NCI-H146 treated with DMSO at 0.1 percent for 48 hours (cell line): ENCODE results near the gene FBXW12.
A peak's percentile ranks its signal among the peaks of the same experiment; 100 is the strongest.
"Not testable (repeated sequence)": the region's sequence is repeated elsewhere in the genome, so short reads cannot be mapped to it uniquely, and the experiment has no call there.

ENCODE experiments used
- DNase-seq: peaks from one replicate; lab custom pipeline; 2025; ENCODE audit not compliant: unreplicated experiment; lab: John Stamatoyannopoulos, UW

Gene FBXW12

GRCh38 chr3:48372377-48372770 is 355 bp downstream of the FBXW12 start:
- DNase-seq = no peak

GRCh38 chr3:48372862-48373435 is 930 bp downstream of the FBXW12 start:
- no peak for DNase-seq

- DNase-seq = no peak
Observed at GRCh38 chr3:48387634-48388033, 15.6 kb downstream of the FBXW12 start.

- DNase-seq = no peak
Observed at GRCh38 chr3:48388966-48389365, 16.9 kb downstream of the FBXW12 start.

- no peak for DNase-seq
Observed at GRCh38 chr3:48394391-48394790, 22.4 kb downstream of the FBXW12 start.

GRCh38 chr3:48395714-48396113 is 23.7 kb downstream of the FBXW12 start:
- DNase-seq = no peak

GRCh38 chr3:48397767-48398681 is 26.0 kb downstream of the FBXW12 start:
- DNase-seq = no peak

- DNase-seq = no peak
Observed at GRCh38 chr3:48398701-48399386, 26.8 kb downstream of the FBXW12 start.

- DNase-seq = no peak
Observed at GRCh38 chr3:48399387-48400172, 27.6 kb downstream of the FBXW12 start.

- DNase-seq = peak; percentile 5
Observed at GRCh38 chr3:48400824-48401433, 28.9 kb downstream of the FBXW12 start.

GRCh38 chr3:48401434-48401901 is 29.4 kb downstream of the FBXW12 start:
- DNase-seq = not testable (repeated sequence)

GRCh38 chr3:48402281-48402732 is 30.3 kb downstream of the FBXW12 start:
- DNase-seq = no peak

- no peak for DNase-seq
Observed at GRCh38 chr3:48402907-48403306, 30.9 kb downstream of the FBXW12 start.

- DNase-seq = no peak
Observed at GRCh38 chr3:48403533-48404439, 31.8 kb downstream of the FBXW12 start.

GRCh38 chr3:48404440-48405342 is 32.7 kb downstream of the FBXW12 start:
- DNase-seq = no peak

GRCh38 chr3:48405343-48405881 is 33.4 kb downstream of the FBXW12 start:
- DNase-seq = no peak

- DNase-seq = no peak
Observed at GRCh38 chr3:48405971-48406370, 34.0 kb downstream of the FBXW12 start.
